Skeletal muscle cell (primary cell): Measurements from ENCODE around the gene CIAO3.
"Not testable (repeated sequence)": the region's sequence is repeated elsewhere in the genome, so short reads cannot be mapped to it uniquely, and the experiment has no call there.

Experiments
- DNase-seq: peaks from one replicate; pipeline ENCODE4 v3.0.0-alpha.2; 2010; ENCODE audit warnings: low read depth
- H3K4me3 ChIP-seq: 2 replicates; pipeline ENCODE4 v1.5.1; 2011; ENCODE audit warnings: low read depth, mild to moderate bottlenecking, control low read depth, low read length, moderate library complexity

CIAO3 gene

DNA sequence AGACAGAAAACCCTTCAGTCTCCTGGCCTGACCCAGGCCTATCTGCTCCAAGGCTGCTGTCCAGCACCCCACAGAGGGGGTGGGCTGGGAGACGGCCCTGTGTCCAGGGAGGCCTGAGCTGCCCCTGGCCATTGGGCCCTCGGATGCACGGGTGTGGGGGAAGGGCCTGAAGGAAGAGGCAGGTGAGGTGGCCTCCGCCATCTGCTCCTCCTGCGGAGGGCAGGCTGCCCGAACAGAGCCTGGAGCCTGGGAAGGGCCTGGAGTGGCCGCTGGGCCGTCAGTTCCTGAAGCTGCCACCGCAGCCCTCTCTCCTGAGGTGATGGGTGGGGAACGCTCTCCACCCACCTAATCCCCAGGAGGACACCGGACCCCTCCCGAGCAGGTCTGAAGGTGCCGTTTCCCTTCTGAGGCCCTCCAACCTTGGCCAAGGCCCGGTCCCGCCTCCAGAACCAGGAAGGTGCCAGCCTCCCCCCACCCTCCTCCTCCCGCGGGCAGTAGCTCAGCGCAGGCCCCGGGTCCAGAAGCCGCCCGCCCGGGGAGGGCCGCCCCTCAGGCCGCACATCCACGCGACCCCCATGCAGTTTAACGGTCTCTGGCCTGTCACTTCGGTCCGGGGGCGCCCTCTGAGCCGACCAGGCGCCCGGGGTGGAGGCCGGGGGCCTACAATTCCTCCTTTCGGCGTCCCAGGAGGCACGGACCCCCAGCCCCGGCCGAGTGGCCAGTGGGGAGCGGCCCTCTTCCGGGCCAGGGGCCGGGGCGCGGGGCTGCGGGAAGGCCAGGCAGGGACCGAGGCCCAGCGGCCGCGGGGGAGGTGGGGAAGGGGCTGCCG lies 36.0 kb downstream of the CIAO3 start:
- DNase-seq = no peak
- peak overlapping the region; percentile 37 for H3K4me3 ChIP-seq

DNA sequence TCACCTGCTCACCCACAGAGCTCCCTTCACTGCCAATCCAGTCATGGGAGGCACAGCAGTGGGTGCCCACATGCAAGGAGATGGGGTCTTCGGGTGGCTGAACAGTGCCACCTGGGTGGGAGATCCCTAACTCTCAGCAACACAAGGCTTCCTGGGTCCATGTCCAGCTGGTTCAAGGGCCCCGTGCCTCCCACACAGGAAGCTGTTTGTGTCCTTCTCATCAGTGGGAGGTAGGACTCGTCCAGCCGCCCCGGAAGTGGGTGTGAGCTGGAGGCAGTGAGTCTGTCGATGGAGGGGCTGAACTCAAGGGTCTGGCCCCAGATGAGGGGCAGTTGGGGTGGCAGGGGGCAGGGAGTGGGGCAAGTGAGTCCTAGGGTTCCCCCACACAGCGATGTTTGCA lies 36.8 kb downstream of the CIAO3 start:
- no peak overlapping the region for H3K4me3 ChIP-seq
- no peak for DNase-seq

DNA sequence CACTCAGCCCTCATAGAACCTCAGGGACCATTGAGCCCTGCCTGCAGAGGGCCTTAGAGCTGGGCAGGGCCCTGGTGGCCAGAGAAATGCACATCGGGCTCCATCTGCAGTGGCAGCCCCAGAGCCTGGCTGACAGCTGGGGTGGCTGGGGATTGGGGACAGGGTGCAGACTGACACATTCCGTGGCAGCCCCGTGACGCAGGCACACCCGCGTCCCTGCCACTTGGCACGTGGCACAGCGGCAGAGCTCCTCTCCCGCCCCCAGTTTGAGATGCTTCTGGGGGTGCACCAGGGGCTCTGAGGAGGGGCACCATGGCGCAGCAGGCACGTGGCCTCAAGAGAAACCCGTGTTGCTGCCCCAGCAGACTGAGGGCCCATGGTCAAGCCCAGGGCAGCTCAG lies 37.4 kb downstream of the CIAO3 start:
- no peak overlapping the region for H3K4me3 ChIP-seq
- no peak for DNase-seq

DNA sequence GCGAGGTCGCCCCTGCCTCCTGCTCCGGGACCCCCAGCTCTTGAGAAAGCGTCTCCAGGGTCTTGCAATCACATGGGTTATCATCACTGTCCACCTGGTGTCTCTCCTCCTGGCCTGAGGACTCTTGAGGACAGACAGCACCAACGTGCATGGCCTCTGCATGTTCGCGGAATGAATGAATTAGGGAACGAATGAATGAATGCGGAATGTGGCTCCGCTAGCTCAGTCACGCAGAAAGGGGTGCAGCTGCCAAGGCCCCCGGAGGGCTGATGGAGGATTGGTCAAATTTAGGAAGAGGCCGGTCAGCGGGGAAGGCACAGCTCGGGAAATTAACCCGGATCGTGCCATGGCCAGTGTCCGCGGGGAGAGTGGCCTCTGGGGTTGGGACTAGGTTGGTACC lies 38.5 kb downstream of the CIAO3 start:
- no peak overlapping the region for H3K4me3 ChIP-seq
- DNase-seq = no peak

DNA sequence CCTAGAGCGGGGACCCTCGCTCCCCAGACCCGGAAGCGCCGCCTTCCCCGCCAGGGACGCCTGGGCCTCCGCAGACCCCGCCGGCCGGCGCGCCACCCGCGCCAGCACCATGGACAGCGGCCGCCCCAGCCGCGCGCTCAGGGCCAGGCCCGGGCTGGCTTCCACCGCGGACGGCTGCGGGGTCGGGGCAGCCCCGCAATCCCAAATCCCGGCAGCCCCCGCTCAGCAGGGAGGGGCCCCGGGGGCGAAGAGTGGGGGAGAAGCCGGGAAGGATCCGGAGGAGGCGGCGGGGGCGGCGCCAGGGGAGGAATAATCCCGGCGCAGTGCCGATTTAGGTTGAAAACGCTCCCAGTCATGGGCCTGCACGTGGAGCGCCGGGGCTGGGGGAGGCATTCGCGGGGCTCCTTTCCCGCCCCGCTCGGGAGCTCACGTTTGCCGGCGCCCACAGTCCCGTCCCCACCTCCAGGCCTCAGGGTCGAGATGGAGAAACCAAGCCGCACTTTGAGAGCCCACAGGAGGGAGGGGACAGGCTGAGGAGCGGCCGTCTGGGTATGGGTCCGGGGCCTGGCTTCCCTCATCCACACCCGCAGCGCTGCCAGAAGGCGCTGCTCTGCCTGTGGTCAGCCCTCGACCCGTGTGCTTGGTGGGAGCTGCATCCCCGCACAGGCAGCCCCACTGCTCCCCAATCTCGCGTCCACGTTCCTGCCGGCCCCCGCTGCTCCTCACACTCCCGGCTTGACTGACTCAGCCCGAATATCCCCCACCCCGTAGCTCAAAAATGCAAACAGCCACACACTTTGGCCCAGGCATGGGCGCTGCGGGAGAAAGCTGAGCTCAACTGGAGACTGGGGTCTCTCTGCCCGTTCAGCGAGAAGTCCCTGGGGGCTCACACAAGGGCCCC lies 39.9 kb downstream of the CIAO3 start:
- no peak for DNase-seq
- H3K4me3 ChIP-seq = no peak overlapping the region

DNA sequence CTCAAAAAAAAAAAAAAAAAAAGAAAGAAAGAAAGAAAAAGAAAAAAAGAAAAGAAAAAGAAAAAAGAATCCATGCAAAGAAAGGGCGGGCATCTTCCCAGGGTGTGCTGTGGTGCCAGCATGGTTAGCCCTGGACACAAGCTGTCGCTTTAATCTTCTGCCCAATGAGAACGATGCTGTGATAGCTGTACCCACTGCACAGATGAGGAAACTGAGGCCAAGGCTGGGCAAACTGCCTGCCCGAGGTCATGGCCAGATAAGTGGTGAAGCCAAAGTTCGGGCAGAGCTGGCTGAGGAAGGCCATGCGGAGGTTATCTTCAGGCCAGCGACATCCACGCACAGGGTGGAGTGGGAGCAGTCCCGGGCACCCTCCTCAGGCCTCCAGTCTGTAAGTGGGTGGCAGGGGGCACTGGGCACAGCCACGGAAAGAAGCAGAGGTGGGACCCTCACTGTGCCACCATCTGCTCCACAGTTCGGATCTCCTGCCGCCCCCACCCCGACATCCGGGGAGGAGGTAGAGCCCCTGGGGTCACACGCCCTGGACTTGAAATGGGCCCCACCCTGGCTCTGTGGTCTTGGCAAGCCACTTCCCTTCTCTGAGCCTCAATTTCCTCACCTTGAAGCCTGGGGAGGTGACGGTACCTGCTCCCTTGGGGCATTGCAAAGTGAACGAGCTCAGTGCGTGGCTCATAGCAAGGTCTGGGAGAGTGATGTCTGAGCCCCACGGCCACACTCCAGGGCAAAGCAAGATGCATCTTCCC lies 41.7 kb downstream of the CIAO3 start:
- H3K4me3 ChIP-seq = no peak overlapping the region
- no peak for DNase-seq

DNA sequence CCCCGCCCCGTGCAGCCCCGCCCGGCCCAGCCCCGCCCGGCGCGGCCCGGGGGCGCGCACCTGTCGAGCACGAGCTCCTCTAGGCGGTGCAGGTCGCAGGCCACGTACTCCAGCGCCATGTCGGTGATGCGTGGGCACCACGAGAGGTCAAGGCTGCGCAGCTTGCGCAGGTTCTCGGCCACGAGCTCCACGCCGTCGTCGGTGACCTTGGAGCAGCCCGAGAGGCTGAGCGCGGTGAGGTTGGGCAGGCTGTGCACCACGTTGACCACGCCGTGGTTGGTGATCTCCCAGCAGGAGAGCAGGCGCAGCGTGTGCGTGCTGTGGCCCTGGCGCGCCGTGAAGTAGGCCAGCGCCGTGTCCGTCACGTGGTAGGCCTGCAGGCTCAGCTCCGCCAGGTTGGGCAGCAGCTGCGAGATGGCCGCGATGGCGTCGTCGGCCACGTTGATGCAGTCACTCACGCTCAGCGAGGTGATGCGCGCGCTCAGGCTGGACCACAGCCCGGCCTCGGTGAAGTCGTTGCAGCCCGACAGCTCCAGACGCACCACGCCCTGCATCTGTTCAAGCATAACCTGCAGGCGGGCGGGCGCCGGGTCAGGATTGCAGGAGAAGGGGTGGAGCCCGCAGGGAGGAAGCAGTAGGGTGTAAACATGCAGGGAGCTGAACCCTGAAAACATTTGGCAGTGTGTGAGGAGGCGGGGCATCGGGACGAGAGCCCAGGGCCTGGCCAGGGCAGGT lies 45.3 kb downstream of the CIAO3 start:
- no peak for DNase-seq
- no peak overlapping the region for H3K4me3 ChIP-seq

DNA sequence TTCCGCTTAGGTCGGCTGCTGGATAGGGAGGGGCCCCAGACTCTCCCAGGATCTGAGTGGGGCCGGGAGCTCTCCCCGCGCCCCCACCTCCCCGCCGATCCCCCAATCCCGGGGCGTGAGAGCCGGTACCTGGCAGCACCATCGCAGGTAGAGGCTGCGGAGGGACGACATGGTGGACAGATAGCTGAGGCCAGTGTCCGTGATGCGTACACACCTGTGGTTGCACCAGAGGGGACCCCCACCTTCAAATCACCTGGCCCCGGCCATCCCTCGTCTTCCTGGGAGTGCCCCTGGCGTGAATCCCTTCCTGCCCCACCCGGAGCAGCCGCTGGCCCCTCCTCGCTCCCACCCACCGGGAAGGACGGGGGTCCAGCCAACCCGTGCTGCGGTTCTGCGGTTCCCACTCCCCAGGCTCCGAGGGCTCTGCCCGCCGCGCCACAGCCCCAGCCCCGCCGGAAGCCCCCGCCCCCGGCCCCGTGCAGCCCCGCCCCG lies 45.9 kb downstream of the CIAO3 start:
- no peak overlapping the region for H3K4me3 ChIP-seq
- no peak for DNase-seq

DNA sequence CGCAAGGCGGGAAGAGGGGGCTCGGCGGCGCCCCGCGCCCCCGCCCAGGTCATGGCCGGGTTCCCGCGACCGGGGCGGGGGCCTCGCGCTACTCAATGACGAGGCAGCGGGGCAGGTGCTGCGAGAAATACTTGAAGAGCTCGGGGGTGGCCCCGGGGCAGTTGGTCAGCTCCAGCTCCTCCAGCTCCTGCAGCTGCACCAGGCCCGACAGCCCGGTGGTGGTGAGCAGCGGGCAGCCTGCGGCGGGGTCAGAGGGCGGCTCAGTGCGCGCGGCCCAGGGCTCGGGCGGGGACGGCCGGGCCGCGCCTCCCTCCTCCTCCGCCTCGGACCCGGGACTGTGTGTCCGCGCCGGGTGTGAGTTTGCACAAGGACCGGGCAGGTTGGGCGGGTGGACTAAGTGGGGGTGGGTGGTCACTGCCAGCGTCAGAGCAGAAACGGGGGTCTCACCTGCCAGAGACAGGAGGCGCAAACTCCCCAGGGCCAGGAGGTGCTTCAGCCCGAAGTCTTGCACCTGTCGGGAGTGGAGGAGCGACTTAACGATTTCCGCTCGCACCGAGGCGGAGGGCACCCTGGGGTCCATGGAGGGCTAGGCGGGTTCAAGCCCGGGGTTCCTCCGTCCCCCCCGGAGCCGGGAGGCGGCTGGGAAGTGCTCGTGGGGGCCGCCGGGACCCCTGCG lies 46.5 kb downstream of the CIAO3 start:
- DNase-seq = no peak
- H3K4me3 ChIP-seq = no peak overlapping the region

DNA sequence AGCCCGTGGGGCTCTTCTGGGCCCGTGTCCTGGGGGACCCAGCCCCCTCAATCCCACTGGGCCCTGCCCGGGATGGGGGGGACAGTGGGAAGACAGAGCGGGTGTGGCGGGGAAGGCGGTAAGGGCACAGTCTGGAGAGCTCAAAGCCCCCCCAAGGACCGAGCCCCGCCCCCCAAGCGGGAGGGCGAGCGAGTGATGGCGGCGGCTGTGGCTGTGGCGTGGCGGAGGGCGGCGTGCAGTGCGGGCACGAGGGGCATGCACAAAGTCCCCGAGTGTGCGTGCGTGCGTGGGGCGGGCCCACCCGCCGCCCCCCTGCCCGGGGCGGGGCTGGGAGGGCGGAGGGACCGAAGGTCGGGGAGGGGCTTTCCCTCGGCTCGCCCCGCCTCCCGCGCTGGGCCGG lies 47.0 kb downstream of the CIAO3 start:
- no peak for DNase-seq
- no peak overlapping the region for H3K4me3 ChIP-seq

DNA sequence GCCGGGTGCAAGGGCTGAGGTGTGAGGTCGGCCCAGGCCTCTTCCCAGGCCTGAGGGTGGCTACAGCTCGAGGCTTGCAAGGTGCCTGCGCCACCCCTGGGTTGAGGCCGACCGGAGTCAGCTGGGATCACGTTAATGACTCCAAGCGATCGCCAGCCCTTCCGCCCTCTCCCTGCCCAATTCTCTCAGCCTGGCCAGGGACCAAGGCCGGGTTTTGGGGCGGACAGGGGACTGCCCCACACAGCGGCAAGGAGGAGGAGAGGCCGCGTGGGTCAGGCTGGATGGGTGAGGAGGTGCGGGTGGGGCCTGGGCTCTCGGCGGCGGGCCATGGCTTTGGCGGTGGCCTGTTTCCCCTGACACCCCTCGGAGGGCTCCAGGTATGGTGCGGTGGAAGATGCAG lies 47.4 kb downstream of the CIAO3 start:
- DNase-seq = no peak
- H3K4me3 ChIP-seq = no peak overlapping the region

DNA sequence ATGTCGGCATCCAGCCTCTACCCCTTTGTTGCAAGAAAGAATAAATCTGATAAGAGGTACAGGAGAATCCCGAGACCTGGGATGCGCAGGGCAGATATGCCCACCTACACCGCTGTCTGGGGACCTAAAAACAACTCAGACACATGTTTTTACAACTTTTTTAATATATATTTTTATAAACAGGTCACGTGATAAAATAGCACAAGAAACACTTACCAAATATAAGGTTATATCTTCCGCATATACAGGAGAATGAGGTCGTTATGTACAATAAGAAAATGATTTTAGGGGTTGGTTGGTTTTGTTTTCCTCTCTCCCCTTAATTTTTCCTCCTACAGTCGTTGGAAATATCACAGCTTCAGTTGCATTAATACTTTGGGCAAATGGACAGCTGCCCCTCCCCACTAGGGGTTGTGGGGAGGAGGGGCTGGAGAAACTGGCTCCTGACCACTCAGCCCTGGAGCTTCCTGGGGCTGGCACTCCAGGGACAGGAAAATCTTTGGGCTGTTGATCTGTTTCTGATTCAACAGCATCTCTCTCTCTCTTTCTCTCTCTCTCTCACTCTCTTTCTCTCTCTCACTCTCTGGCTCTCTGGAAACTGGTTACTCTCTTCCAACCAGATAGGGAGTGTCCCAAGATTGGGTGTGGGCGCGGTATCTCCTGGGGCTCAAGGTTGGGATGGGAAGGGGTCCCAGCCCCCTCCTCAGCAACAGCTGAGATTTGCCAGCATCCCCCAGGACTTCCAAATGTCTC lies 48.3 kb downstream of the CIAO3 start:
- H3K4me3 ChIP-seq = no peak overlapping the region
- no peak for DNase-seq

DNA sequence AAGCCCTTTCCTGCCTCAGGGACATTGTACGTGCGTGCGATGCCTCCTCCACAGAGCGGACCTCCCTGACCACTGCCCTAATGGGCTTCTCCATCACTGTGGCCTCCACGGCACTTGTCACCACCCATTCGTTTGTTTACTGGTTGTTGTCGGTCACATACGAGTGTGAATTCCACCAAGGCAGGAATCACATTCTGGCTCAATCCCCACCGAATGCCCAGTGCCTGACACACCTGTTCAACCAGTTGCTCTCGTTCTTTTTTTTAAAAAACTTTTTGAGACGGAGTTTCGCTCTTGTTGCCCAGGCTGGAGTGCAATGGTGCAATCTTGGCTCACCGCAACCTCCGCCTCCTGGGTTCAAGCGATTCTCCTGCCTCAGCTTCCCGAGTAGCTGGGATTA lies 49.6 kb downstream of the CIAO3 start:
- not testable (repeated sequence) for DNase-seq, H3K4me3 ChIP-seq

DNA sequence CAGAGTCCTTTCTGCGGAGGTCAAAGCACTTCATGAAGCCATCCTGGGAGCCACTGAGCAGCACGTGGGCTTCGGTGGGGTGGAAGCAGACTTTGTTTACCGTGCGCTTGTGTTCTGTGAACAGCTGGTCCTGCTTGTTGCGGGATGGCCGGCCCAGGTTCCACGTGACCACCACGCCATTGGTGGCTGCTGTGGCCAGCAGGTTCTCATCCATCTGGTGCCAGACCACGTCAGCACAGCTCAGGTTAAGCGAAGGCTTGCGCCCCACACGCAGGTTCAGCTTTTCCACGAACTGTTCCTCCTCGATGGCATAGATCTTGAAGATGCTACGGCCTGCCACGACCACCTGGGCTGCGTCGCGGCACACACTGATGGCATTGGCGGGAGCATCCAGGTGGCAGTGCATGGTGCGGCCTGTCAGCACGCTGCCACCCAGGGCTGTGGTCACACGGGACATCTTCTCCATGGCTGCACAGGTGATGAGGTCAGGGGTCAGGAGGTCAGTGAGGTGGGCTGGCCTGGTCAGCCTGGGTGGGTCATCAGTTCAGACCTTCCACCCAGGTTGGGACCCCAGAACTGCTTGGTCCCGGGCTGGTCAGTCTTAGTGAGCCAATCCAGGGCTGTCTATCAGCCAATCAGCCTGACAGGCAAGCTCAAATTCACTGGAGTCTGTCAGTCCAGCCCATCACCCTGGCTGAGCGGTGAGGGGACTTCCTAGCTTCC lies 51.5 kb downstream of the CIAO3 start:
- no peak for DNase-seq

DNA sequence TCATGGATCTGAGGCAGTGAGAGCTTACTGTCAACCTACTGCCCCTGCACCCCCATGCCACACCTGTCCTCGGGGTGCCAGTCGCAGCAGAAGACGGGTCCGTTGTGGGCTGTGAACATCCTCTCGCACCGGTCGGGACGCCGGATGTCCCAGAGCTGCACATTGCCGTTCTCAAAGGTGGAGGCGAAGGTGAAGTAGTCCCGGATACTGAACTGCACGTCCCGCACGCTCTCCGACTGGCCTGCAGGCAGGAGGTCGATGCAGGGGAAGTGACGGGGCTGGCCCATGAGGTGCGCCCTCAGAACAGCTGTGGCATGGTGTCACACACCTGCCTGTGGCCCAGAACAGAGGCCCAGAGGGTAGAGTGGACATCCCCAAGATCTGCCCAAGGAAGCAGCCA lies 53.3 kb downstream of the CIAO3 start:
- no peak for DNase-seq

More for the DNA sequence above, 51.5 kb downstream of the CIAO3 start:
- H3K4me3 ChIP-seq = peak overlapping the region; percentile 77

DNA sequence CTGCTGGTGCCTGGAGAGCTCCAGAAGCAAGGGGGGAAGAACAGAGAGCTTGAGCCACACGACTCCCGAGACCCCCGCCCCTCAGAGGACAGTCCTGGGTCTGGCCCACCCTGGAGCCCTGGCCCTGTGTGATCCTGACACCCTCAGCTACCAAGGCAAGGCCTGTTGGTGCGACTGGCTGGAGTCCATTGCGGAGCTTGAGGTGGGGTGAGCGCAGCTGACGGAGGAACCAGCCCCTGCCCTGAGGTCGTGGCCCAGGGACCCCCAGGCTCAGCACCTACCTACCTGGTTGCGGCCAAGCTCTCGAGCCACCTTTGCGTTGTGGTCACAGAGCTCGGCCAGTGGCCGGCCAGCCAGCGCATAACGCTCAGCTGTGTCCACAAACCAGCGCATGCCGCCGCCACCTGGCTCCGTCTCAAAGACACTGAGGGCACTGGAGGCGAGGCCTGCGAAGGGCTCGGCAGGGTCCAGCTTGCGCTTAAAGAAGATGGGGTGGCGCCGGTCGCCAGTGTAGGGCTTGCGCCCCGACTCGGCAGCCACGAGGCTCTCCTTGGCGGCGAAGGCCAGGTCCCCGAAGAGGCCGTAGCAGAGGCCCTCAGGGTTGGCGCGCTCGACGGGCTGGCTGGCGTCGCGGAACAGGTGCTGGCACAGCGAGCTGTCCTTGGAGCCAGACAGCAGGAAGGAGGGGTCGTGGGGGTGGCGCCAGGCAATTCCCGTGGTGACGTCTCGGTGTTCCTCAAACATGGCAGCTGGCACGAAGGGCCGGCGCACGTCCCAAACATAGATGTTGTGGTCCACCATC lies 54.1 kb downstream of the CIAO3 start:
- no peak overlapping the region for H3K4me3 ChIP-seq
- DNase-seq = no peak

More for the DNA sequence above, 53.3 kb downstream of the CIAO3 start:
- no peak overlapping the region for H3K4me3 ChIP-seq

DNA sequence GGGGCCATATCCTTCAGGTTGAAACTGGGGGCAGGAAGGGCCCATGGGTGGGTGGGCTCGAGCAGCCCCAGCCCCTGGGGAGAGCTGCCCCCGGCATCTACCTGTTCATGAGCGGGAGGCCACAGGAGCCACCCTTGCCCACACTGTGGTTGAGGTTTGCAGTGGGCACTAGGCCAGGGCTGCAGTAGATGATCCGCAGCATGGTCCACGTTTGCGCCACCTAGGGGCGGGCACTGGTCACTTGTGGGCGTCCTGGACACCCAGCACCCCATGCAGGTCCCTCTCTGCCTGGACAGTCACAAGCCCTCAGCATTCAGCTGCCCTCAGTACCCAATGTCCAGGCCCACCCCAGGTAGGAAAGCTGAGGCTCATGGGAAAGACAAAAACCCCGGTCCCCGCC lies 54.8 kb downstream of the CIAO3 start:
- no peak overlapping the region for H3K4me3 ChIP-seq
- DNase-seq = no peak
